Uterus (tissue), 4 donors: Measurements from ENCODE around the gene MSRB3. TPM values are rescaled to one million over a fixed set of nuclear protein-coding genes. Genes with fewer than 3 reads are reported as not detected.

Experiments used
- DNase-seq, 2 donors: peaks; one replicate each; pipeline ENCODE4 v3.0.0-alpha.2; 2019 to 2020
- H3K27ac ChIP-seq, 2 donors: fragments of 200-600 bp; sonication (generic); 1 replicate in 1 of 2; 2 replicates in 1 of 2; pipeline ENCODE4 v1.5.1; 2016 to 2018
- H3K27me3 ChIP-seq, 2 donors: fragments of 200-600 bp; sonication (generic); one replicate each; pipeline ENCODE4 v1.5.1; 2018 to 2019; ENCODE audit warnings: control low read depth in 1 of 2
- H3K36me3 ChIP-seq, 2 donors: fragments of 200-600 bp; sonication (generic); one replicate each; pipeline ENCODE4 v1.5.1; 2019; ENCODE audit warnings: control low read depth in 1 of 2
- H3K4me1 ChIP-seq, 2 donors: fragments of 200-600 bp; sonication (generic); one replicate each; pipeline ENCODE4 v1.5.1; 2018 to 2019; ENCODE audit warnings: control low read depth in 1 of 2
- H3K4me3 ChIP-seq, 2 donors: fragments of 200-600 bp; sonication (generic); 1 replicate in 1 of 2; 2 replicates in 1 of 2; pipeline ENCODE4 v1.5.1; 2018 to 2019; ENCODE audit warnings: mild to moderate bottlenecking in 1 of 2
- H3K9me3 ChIP-seq, 2 donors: fragments of 200-600 bp; sonication (generic); one replicate each; pipeline ENCODE4 v1.5.1; 2019; ENCODE audit warnings: control low read depth in 1 of 2
- POLR2A ChIP-seq, 2 donors: fragments of 450-650 bp; IDR thresholded peaks; one replicate each; pipeline ENCODE4 v1.6.1; 2016; ENCODE audit warnings: antibody characterized with exemption in 2 of 2, mild to moderate bottlenecking in 1 of 2, moderate library complexity in 1 of 2
- intact Hi-C: fragments of 100-400 bp; cut with DNase I; formaldehyde crosslinking; loops from one replicate; pipeline ENCODE4 v1.15.1; 2023; ENCODE audit warnings: low total_unique reads
- total RNA-seq, 4 donors: library from RNA; depleted of rRNA in 3 of 4; stranded (reverse); fragments of >200 nt in 3 of 4; gene quantifications; one replicate each; pipeline versions ENCODE4 v1.1.0 to v1.2.4, GENCODE V29; 2014 to 2023
- TF ChIP-seq, protein P1 (sequence below), 4 experiments: fragments of 200-600 bp in 2 of 4; fragments of 450-650 bp in 2 of 4; sonication (generic) in 2 of 4; IDR thresholded peaks; one replicate each; pipeline ENCODE4 v1.5.1; 2016 to 2019; ENCODE audit warnings: antibody characterized with exemption in 4 of 4, mild to moderate bottlenecking in 2 of 4, moderate library complexity in 1 of 4
- donor health status: DM: yes; HTN: yes; CAD: no.

MSRB3 gene
- total RNA-seq, 4 donors from 2014 or later, result 53.8 to 126 (median 95.2) TPM

GRCh38 chr12:65508276-65509035, 230.0 kb downstream of the MSRB3 start:
- Histone ChIP-seq H3K4me1 (no peaks in the 10 kb centered on the region), H3K9me3 (no peaks in the 10 kb centered on the region), H3K27me3 (no peaks in the 10 kb centered on the region), H3K27ac (no peak overlapping the region), H3K36me3 (no peaks in the 10 kb centered on the region), H3K4me3 (no peak overlapping the region)
- no peak for DNase-seq
- TF ChIP-seq POLR2A (IDR thresholded peaks at IDR 0.05), result no peak
- TF ChIP-seq, protein P1, sequence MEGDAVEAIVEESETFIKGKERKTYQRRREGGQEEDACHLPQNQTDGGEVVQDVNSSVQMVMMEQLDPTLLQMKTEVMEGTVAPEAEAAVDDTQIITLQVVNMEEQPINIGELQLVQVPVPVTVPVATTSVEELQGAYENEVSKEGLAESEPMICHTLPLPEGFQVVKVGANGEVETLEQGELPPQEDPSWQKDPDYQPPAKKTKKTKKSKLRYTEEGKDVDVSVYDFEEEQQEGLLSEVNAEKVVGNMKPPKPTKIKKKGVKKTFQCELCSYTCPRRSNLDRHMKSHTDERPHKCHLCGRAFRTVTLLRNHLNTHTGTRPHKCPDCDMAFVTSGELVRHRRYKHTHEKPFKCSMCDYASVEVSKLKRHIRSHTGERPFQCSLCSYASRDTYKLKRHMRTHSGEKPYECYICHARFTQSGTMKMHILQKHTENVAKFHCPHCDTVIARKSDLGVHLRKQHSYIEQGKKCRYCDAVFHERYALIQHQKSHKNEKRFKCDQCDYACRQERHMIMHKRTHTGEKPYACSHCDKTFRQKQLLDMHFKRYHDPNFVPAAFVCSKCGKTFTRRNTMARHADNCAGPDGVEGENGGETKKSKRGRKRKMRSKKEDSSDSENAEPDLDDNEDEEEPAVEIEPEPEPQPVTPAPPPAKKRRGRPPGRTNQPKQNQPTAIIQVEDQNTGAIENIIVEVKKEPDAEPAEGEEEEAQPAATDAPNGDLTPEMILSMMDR (IDR thresholded peaks at IDR 0.05), result no peak
- intact Hi-C loops, result no loop called here

DNA sequence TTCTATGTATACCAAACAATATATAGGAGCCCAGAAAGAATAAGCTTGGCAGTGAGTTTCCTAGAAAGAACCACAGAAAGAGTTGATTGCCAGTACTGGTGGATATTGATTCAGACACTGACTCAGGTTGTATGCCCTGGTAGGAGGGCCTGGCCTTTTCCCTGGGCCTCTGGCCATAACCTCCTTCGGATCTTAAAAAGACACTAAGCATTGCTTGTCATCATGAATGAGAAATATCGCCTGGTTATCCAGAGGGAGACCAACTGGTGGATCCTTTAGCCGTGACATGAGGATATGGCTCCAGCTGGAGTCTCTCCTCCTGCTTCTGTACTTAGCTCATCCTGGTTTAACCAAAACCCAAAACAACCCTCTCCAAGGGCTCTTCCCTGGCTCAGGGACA, 231.5 kb downstream of the MSRB3 start:
- Histone ChIP-seq H3K9me3 (no peaks in the 10 kb centered on the region), H3K27me3 (no peaks in the 10 kb centered on the region), H3K4me1 (no peaks in the 10 kb centered on the region), H3K36me3 (no peaks in the 10 kb centered on the region), H3K27ac (no peak overlapping the region), H3K4me3 (no peak overlapping the region)
- TF ChIP-seq, protein P1 (IDR thresholded peaks at IDR 0.05), result no peak
- no peak for TF ChIP-seq POLR2A (IDR thresholded peaks at IDR 0.05)
- intact Hi-C loops, result no loop called here
- no peak for DNase-seq

GRCh38 chr12:65510584-65511050, 232.1 kb downstream of the MSRB3 start:
- H3K9me3 ChIP-seq, result no peaks in the 10 kb centered on the region
- peak; percentile 30 to 55 for DNase-seq
- H3K4me3 ChIP-seq, result no peak overlapping the region
- H3K27ac ChIP-seq, result peak overlapping the region in 1 of 2 donors; percentile 46
- intact Hi-C loops, result no loop called here
- H3K36me3 ChIP-seq, result no peaks in the 10 kb centered on the region
- no peaks in the 10 kb centered on the region for H3K27me3 ChIP-seq
- no peaks in the 10 kb centered on the region for H3K4me1 ChIP-seq
- TF ChIP-seq, protein P1 (IDR thresholded peaks at IDR 0.05), result no peak
- TF ChIP-seq POLR2A (IDR thresholded peaks at IDR 0.05), result no peak

DNA sequence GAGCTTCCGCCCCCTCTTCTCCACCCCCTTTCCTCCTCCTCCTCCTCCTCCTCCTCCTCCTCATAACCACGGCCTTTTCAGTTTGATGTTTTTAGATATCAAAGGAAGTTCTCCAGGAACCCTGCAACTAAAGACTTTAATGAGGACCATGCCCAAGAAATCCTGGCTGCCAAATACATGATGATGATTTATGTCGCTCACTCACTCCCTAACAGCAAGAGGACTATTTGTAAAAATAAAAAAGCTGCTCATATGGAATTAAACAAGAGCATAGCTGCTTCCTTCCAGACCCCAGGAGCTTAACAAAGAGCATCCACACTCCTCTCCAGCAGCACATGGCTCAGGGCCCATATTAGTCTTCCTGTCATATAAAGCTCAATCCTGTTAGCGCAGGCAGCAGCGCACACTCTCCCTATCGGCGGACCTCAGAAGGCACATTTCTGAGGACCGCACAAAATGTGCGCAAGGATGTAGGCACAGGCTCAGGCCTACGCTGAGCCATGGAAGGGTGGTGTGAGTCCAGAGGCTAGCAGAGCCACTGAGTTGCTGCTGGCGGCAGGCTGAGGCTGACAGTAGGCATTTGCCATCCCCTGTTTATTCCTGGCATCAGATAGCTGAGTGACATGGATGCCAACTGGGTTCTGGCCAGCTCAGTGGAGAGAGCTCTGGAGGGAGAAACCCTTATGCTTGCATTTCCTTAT, 232.8 kb downstream of the MSRB3 start:
- no peaks in the 10 kb centered on the region for H3K4me1 ChIP-seq
- DNase-seq, result peak; percentile 36 to 44
- H3K27ac ChIP-seq, result peak overlapping the region in 1 of 2 donors; percentile 46
- intact Hi-C loops, result no loop called here
- no peak for TF ChIP-seq POLR2A (IDR thresholded peaks at IDR 0.05)
- TF ChIP-seq, protein P1 (IDR thresholded peaks at IDR 0.05), result peak in 1 of 4 experiments; percentile 20
- H3K4me3 ChIP-seq, result no peak overlapping the region
- no peaks in the 10 kb centered on the region for H3K27me3 ChIP-seq
- H3K9me3 ChIP-seq, result no peaks in the 10 kb centered on the region
- H3K36me3 ChIP-seq, result no peaks in the 10 kb centered on the region

DNA sequence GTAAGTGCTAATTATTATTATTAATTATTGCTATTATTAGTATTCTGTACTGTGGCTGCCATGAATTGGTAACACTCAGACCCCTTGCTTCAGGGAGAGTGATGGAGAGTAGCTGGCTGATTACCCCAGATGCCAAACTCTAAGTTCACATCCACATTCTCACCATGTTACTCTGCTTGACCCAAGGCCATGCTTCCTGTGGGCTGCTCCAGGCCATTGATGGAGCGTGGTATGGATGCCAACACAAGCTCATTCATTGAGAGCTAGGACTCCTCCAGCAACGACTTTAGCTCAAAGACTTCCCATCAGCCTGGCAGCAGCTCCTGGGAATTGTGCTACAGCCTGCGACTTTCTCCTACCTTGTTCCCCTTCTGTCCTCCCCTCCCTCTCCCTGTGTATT, 233.4 kb downstream of the MSRB3 start:
- intact Hi-C loops, result no loop called here
- TF ChIP-seq POLR2A (IDR thresholded peaks at IDR 0.05), result no peak
- TF ChIP-seq, protein P1 (IDR thresholded peaks at IDR 0.05), result no peak
- no peak overlapping the region for H3K4me3 ChIP-seq
- no peaks in the 10 kb centered on the region for H3K36me3 ChIP-seq
- no peak overlapping the region for H3K27ac ChIP-seq
- H3K9me3 ChIP-seq, result no peaks in the 10 kb centered on the region
- no peaks in the 10 kb centered on the region for H3K27me3 ChIP-seq
- H3K4me1 ChIP-seq, result no peaks in the 10 kb centered on the region
- DNase-seq, result no peak
